Ishikawa (cell line): ENCODE data around the gene RGL3.

Source experiments
- CEBPB ChIP-seq: IDR thresholded peaks from 2 replicates; pipeline ENCODE4 v1.6.1; 2012
- CREB1 ChIP-seq: IDR thresholded peaks from 2 replicates; pipeline ENCODE4 v1.6.1; 2012; ENCODE audit warnings: low read depth
- EGR1 ChIP-seq: IDR thresholded peaks from 2 replicates; pipeline ENCODE4 v1.6.1; 2012
- EP300 ChIP-seq: IDR thresholded peaks from 2 replicates; pipeline ENCODE4 v1.6.1; 2012; ENCODE audit warnings: borderline replicate concordance
- MAX ChIP-seq: IDR thresholded peaks from 2 replicates; pipeline ENCODE4 v1.6.1; 2012
- NFIC ChIP-seq: IDR thresholded peaks from 2 replicates; pipeline ENCODE4 v1.6.1; 2012
- RAD21 ChIP-seq: IDR thresholded peaks from 2 replicates; pipeline ENCODE4 v1.6.1; 2012; ENCODE audit warnings: low read depth
- REST ChIP-seq: IDR thresholded peaks from 2 replicates; pipeline ENCODE4 v1.6.1; 2012; ENCODE audit warnings: low read depth, mild to moderate bottlenecking
- TAF1 ChIP-seq: IDR thresholded peaks from 2 replicates; pipeline ENCODE4 v1.6.1; 2012; ENCODE audit warnings: low read depth, mild to moderate bottlenecking
- TCF12 ChIP-seq: IDR thresholded peaks from 2 replicates; pipeline ENCODE4 v1.6.1; 2012; ENCODE audit warnings: low read depth
- TEAD4 ChIP-seq: IDR thresholded peaks from 2 replicates; pipeline ENCODE4 v1.6.1; 2012
- USF1 ChIP-seq: IDR thresholded peaks from 2 replicates; pipeline ENCODE4 v1.6.1; 2012
- YY1 ChIP-seq: IDR thresholded peaks from 2 replicates; pipeline ENCODE4 v1.6.1; 2012; ENCODE audit warnings: low read depth
- ZBTB7A ChIP-seq: IDR thresholded peaks from 2 replicates; pipeline ENCODE4 v1.6.1; 2012; ENCODE audit warnings: low read depth

GRCh38 chr19:11397089-11397610 lies 22.0 kb downstream of the RGL3 start:
- TF ChIP-seq EP300, result no peak
- no peak for TF ChIP-seq MAX
- TF ChIP-seq CEBPB, result no peak
- no peak for TF ChIP-seq EGR1
- no peak for TF ChIP-seq USF1
- no peak for TF ChIP-seq CREB1
- TF ChIP-seq NFIC, result no peak
- no peak for TF ChIP-seq YY1
- TF ChIP-seq TEAD4, result no peak
- TF ChIP-seq TAF1, result no peak
- TF ChIP-seq REST, result no peak
- no peak for TF ChIP-seq RAD21
- TF ChIP-seq ZBTB7A, result no peak
- no peak for TF ChIP-seq TCF12
